ENCODE results near the gene CNR2.
"Not testable (repeated sequence)": the region's sequence is repeated elsewhere in the genome, so short reads cannot be mapped to it uniquely, and the experiment has no call there.

The CNR2 gene

GRCh38 chr1:23854568-23854967 lies 58.6 kb downstream of the CNR2 start:
- Histone ChIP-seq H4K20me1 (ENCODE audit: insufficient read depth, low read length) (no peaks in the 10 kb centered on the region), H3K27ac (ENCODE audit: low read length) (peak overlapping the region; percentile 44; the same call in 1 of the 2 replicates), H3K27me3 (replicated peaks; ENCODE audit: insufficient read depth, low read length) (no peaks in the 10 kb centered on the region), H3K4me1 (ENCODE audit: low read length) (peaks cover 12% of the 10 kb centered on the region; the same call in 1 of the 2 replicates), H3K79me2 (ENCODE audit: low read length) (no peaks in the 10 kb centered on the region), H3K9ac (ENCODE audit: low read length) (peak overlapping the region; percentile 48; the same call in 1 of the 2 replicates), H3K9me2 (replicated peaks; ENCODE audit: insufficient read depth, low read length) (no peaks in the 10 kb centered on the region), H3K36me3 (replicated peaks; ENCODE audit: insufficient read depth, low read length) (no peaks in the 10 kb centered on the region), H3K4me3 (ENCODE audit: low read length) (peak overlapping the region; percentile 53), H2AFZ (ENCODE audit: low read length) (peak overlapping the region; percentile 42), H3K4me2 (ENCODE audit: low read depth, low read length) (peak overlapping the region; percentile 65), H3F3A (ENCODE audit: insufficient read depth, low read length) (0 out of 2 replicates have a peak, but pooled peaks cover 8% of the 10 kb centered on the region), H3K9me3 (replicated peaks; ENCODE audit: insufficient read depth, low read length) (no peaks in the 10 kb centered on the region)
- TF ChIP-seq CTCF (IDR thresholded peaks at IDR 0.05; ENCODE audit: low read length) = peak; percentile 57
- TF ChIP-seq EZH2phosphoT487 (IDR thresholded peaks at IDR 0.05; ENCODE audit: low read length) = no peak
- no peak for TF ChIP-seq EZH2 (optimal IDR thresholded peaks at IDR 0.05; ENCODE audit: low read depth, low read length)
- peak; percentile 56 for DNase-seq

GRCh38 chr1:23853124-23853523 lies 60.0 kb downstream of the CNR2 start:
- H3K27me3 ChIP-seq (replicated peaks; ENCODE audit: insufficient read depth, low read length); H3K4me3 ChIP-seq (ENCODE audit: low read length); H3F3A ChIP-seq (ENCODE audit: insufficient read depth, low read length); H3K9me3 ChIP-seq (replicated peaks; ENCODE audit: insufficient read depth, low read length); DNase-seq; H3K9me2 ChIP-seq (replicated peaks; ENCODE audit: insufficient read depth, low read length); H2AFZ ChIP-seq (ENCODE audit: low read length); H3K27ac ChIP-seq (ENCODE audit: low read length); H3K36me3 ChIP-seq (replicated peaks; ENCODE audit: insufficient read depth, low read length); H3K4me2 ChIP-seq (ENCODE audit: low read depth, low read length); H4K20me1 ChIP-seq (ENCODE audit: insufficient read depth, low read length); H3K79me2 ChIP-seq (ENCODE audit: low read length); H3K9ac ChIP-seq (ENCODE audit: low read length): not testable (repeated sequence)
- peaks cover 12% of the 10 kb centered on the region; the same call in 1 of the 2 replicates for H3K4me1 ChIP-seq (ENCODE audit: low read length)

- not testable (repeated sequence) for H3K9me3 ChIP-seq (replicated peaks; ENCODE audit: insufficient read depth, low read length); H3K79me2 ChIP-seq (ENCODE audit: low read length); H3K4me2 ChIP-seq (ENCODE audit: low read depth, low read length); H3K9ac ChIP-seq (ENCODE audit: low read length); H3K36me3 ChIP-seq (replicated peaks; ENCODE audit: insufficient read depth, low read length); H3K9me2 ChIP-seq (replicated peaks; ENCODE audit: insufficient read depth, low read length); H3K27ac ChIP-seq (ENCODE audit: low read length); H4K20me1 ChIP-seq (ENCODE audit: insufficient read depth, low read length); H3K4me3 ChIP-seq (ENCODE audit: low read length); H2AFZ ChIP-seq (ENCODE audit: low read length); H3K27me3 ChIP-seq (replicated peaks; ENCODE audit: insufficient read depth, low read length); H3F3A ChIP-seq (ENCODE audit: insufficient read depth, low read length); DNase-seq
- H3K4me1 ChIP-seq (ENCODE audit: low read length) = peaks cover 12% of the 10 kb centered on the region; the same call in 1 of the 2 replicates
Measured at GRCh38 chr1:23851406-23851805, 61.8 kb downstream of the CNR2 start.

GRCh38 chr1:23848673-23849616 lies 64.2 kb downstream of the CNR2 start:
- Histone ChIP-seq H3K36me3 (replicated peaks; ENCODE audit: insufficient read depth, low read length) (peaks cover 6% of the 10 kb centered on the region), H3K4me1 (ENCODE audit: low read length) (no peaks in the 10 kb centered on the region), H3K9me2 (replicated peaks; ENCODE audit: insufficient read depth, low read length) (no peaks in the 10 kb centered on the region), H3K79me2 (ENCODE audit: low read length) (no peaks in the 10 kb centered on the region), H3F3A (ENCODE audit: insufficient read depth, low read length) (no peaks in the 10 kb centered on the region), H3K4me2 (ENCODE audit: low read depth, low read length) (no peak overlapping the region), H3K27ac (ENCODE audit: low read length) (no peak overlapping the region), H3K27me3 (replicated peaks; ENCODE audit: insufficient read depth, low read length) (no peaks in the 10 kb centered on the region), H3K9ac (ENCODE audit: low read length) (no peak overlapping the region), H2AFZ (ENCODE audit: low read length) (no peak overlapping the region), H3K9me3 (replicated peaks; ENCODE audit: insufficient read depth, low read length) (no peaks in the 10 kb centered on the region), H3K4me3 (ENCODE audit: low read length) (no peak overlapping the region), H4K20me1 (ENCODE audit: insufficient read depth, low read length) (no peaks in the 10 kb centered on the region)
- no peak for DNase-seq
- no peak for TF ChIP-seq CTCF (IDR thresholded peaks at IDR 0.05; ENCODE audit: low read length)
- TF ChIP-seq EZH2phosphoT487 (IDR thresholded peaks at IDR 0.05; ENCODE audit: low read length) = no peak
- no peak for TF ChIP-seq EZH2 (optimal IDR thresholded peaks at IDR 0.05; ENCODE audit: low read depth, low read length)

GRCh38 chr1:23847482-23848095 lies 65.6 kb downstream of the CNR2 start:
- H4K20me1 ChIP-seq (ENCODE audit: insufficient read depth, low read length); H3K4me3 ChIP-seq (ENCODE audit: low read length): not testable (repeated sequence)

More at GRCh38 chr1:23847482-23848095, 65.6 kb downstream of the CNR2 start:
- DNase-seq; H2AFZ ChIP-seq (ENCODE audit: low read length); H3F3A ChIP-seq (ENCODE audit: insufficient read depth, low read length); H3K9me3 ChIP-seq (replicated peaks; ENCODE audit: insufficient read depth, low read length); H3K79me2 ChIP-seq (ENCODE audit: low read length); H3K4me1 ChIP-seq (ENCODE audit: low read length); H3K27me3 ChIP-seq (replicated peaks; ENCODE audit: insufficient read depth, low read length); H3K36me3 ChIP-seq (replicated peaks; ENCODE audit: insufficient read depth, low read length); H3K9me2 ChIP-seq (replicated peaks; ENCODE audit: insufficient read depth, low read length); H3K9ac ChIP-seq (ENCODE audit: low read length); H3K27ac ChIP-seq (ENCODE audit: low read length); H3K4me2 ChIP-seq (ENCODE audit: low read depth, low read length): not testable (repeated sequence)
